B cell (primary cell): ENCODE results near the gene RAB9A. TPM values are rescaled to one million over a fixed set of nuclear protein-coding genes. Genes with fewer than 3 reads are reported as not detected.
A peak's percentile ranks its signal among the peaks of the same experiment; 100 is the strongest.

Experiments
- ATAC-seq: fragments of 200-7000 bp; cut with Tn5 transposase; one replicate; pipeline ENCODE4 v1.10.0; 2021; ENCODE audit warnings: low read depth, mild to moderate bottlenecking, moderate number of reproducible peaks, moderate library complexity
- CTCF ChIA-PET: fragments of 350-600 bp; sonication (Branson Sonifier 250); formaldehyde crosslinking; loops from one replicate; lab custom pipeline; 2021; ENCODE audit warnings: antibody characterized with exemption, inconsistent platforms; lab: Charles Lee
- POLR2A ChIA-PET: fragments of 350-600 bp; sonication (Branson Sonifier 250); formaldehyde crosslinking; loops from one replicate; lab custom pipeline; 2021; ENCODE audit warnings: antibody characterized with exemption; lab: Charles Lee
- DNase-seq: peaks from one replicate; pipeline ENCODE4 v3.0.0; 2013
- H2AFZ ChIP-seq: 2 replicates; pipeline ENCODE4 v1.6.1; 2012; ENCODE audit warnings: mild to moderate bottlenecking, low read depth, low read length; ENCODE audit not compliant: insufficient read depth, poor library complexity, severe bottlenecking
- H3K27ac ChIP-seq, 2 donors: 1 replicate in 1 of 2; 2 replicates in 1 of 2; pipeline ENCODE4 v1.5.1; 2012 to 2013; ENCODE audit warnings: low read length in 2 of 2, mild to moderate bottlenecking in 2 of 2, moderate library complexity in 1 of 2
- H3K27me3 ChIP-seq, 4 experiments: fragments of 200-600 bp in 1 of 4; sonication (generic) in 1 of 4; replicated peaks in 1 of 4; 1 replicate in 2 of 4; 2 replicates in 2 of 4; pipeline versions ENCODE4 v1.6.1 to v1.7.0; 2013 to 2016; ENCODE audit warnings: low read length in 3 of 4, mild to moderate bottlenecking in 2 of 4, mixed read lengths in 1 of 4, moderate library complexity in 1 of 4; ENCODE audit not compliant: insufficient read depth in 4 of 4, control insufficient read depth in 3 of 4; ENCODE audit errors: control extremely low read depth in 1 of 4
- H3K36me3 ChIP-seq, 2 experiments: replicated peaks in 1 of 2; 1 replicate in 1 of 2; 2 replicates in 1 of 2; pipeline versions ENCODE4 v1.6.1 to v1.7.1; 2013; ENCODE audit warnings: low read length in 1 of 2; ENCODE audit not compliant: insufficient read depth in 2 of 2, control insufficient read depth in 1 of 2; ENCODE audit errors: control extremely low read depth in 1 of 2, extremely low read depth in 1 of 2
- H3K4me1 ChIP-seq, 2 donors: fragments of 200-600 bp in 1 of 2; sonication (generic) in 1 of 2; 1 replicate in 1 of 2; 2 replicates in 1 of 2; pipeline versions ENCODE4 v1.5.1 to v1.6.1; 2013 to 2017; ENCODE audit warnings: low read length in 2 of 2; ENCODE audit not compliant: control insufficient read depth in 2 of 2, insufficient read depth in 2 of 2
- H3K4me2 ChIP-seq: replicated peaks from 2 replicates; pipeline ENCODE3; 2012; ENCODE audit warnings: mild to moderate bottlenecking, low read depth, low read length; ENCODE audit not compliant: poor library complexity, severe bottlenecking
- H3K4me3 ChIP-seq, 5 experiments: fragments of 200-600 bp in 1 of 5; sonication (generic) in 1 of 5; 1 replicate in 3 of 5; 2 replicates in 2 of 5; pipeline versions ENCODE4 v1.5.1 to v1.7.0; 2011 to 2016; ENCODE audit warnings: low read length in 4 of 5, mild to moderate bottlenecking in 4 of 5, low read depth in 2 of 5, control low read depth in 1 of 5, moderate library complexity in 1 of 5; ENCODE audit not compliant: insufficient read depth in 1 of 5; ENCODE audit errors: control extremely low read depth in 1 of 5, extremely low read depth in 1 of 5
- H3K79me2 ChIP-seq: fragments of 200-600 bp; sonication (generic); one replicate; pipeline ENCODE4 v1.6.0; 2016; ENCODE audit warnings: low read length; ENCODE audit not compliant: control insufficient read depth, insufficient read depth
- H3K9ac ChIP-seq: fragments of 200-600 bp; sonication (generic); 2 replicates; pipeline ENCODE4 v1.6.1; 2017; ENCODE audit warnings: mild to moderate bottlenecking, low read length, moderate library complexity
- H3K9me3 ChIP-seq, 3 donors: one replicate each; pipeline versions ENCODE4 v1.6.1 to v1.7.1; 2013; ENCODE audit warnings: low read length in 2 of 3; ENCODE audit not compliant: control insufficient read depth in 2 of 3, insufficient read depth in 1 of 3; ENCODE audit errors: control extremely low read depth in 1 of 3
- H4K20me1 ChIP-seq: 2 replicates; pipeline ENCODE4 v1.6.0; 2012; ENCODE audit warnings: mild to moderate bottlenecking, low read length; ENCODE audit not compliant: insufficient read depth, control insufficient read depth, poor library complexity, severe bottlenecking
- H3K27ac Mint-ChIP-seq: one replicate; pipeline ENCODE4 v1.8.0; 2021; ENCODE audit warnings: mixed read lengths
- H3K27me3 Mint-ChIP-seq: one replicate; pipeline ENCODE4 v1.8.0; 2021; ENCODE audit warnings: mixed read lengths
- H3K4me1 Mint-ChIP-seq: one replicate; pipeline ENCODE4 v1.8.0; 2021; ENCODE audit warnings: mixed read lengths
- H3K4me3 Mint-ChIP-seq: one replicate; pipeline ENCODE4 v1.8.0; 2021; ENCODE audit warnings: mixed read lengths
- H3K9me3 Mint-ChIP-seq: one replicate; pipeline ENCODE4 v1.8.0; 2022; ENCODE audit warnings: mixed read lengths; ENCODE audit not compliant: insufficient read depth
- CTCF ChIP-seq: fragments of 200-600 bp; IDR thresholded peaks from one replicate; pipeline ENCODE4 v1.8.0; 2022; ENCODE audit warnings: antibody characterized with exemption, mild to moderate bottlenecking
- EZH2 ChIP-seq: IDR thresholded peaks from 2 replicates; pipeline ENCODE4 v1.6.1; 2012; ENCODE audit warnings: borderline replicate concordance, low read depth, mild to moderate bottlenecking, moderate library complexity, low read length; ENCODE audit not compliant: insufficient read depth, poor library complexity, severe bottlenecking
- WGBS: methylation state at CpG from one replicate; pipeline ENCODE4 v1.1.5; 2013; ENCODE audit warnings: missing lambda C conversion rate; ENCODE audit not compliant: insufficient coverage; 5-methylcytosine and 5-hydroxymethylcytosine counted together
- intact Hi-C: fragments of 100-400 bp; cut with micrococcal nuclease; formaldehyde crosslinking; loops from one replicate; pipeline ENCODE4 v1.10.0; 2022
- polyA plus RNA-seq: library from polyadenylated mRNA; depleted of rRNA; stranded (reverse); fragments of >200 nt; gene quantifications from 2 replicates; pipeline ENCODE4 v1.2.3, GENCODE V29; 2012
- total RNA-seq, 2 donors: library from RNA; stranded (reverse); fragments of 120-200 nt in 1 of 2; gene quantifications; 1 replicate in 1 of 2; 2 replicates in 1 of 2; pipeline versions ENCODE4 v1.2.3 to v1.2.4, GENCODE V29; 2013 to 2022

RAB9A gene
- total and polyA plus RNA-seq, 2 donors (not counting 1 experiment from before 2014, with no cell fraction given) = 11.9 to 16.7 TPM

- CTCF ChIA-PET = interaction anchor here (0.8 kb wide), 1 partner anchor 235 kb away, joined by 4 read pairs; no protein-coding TSS in a partner anchor
- Histone ChIP-seq H4K20me1 (no peaks in the 10 kb centered on the region), H3K4me2 (peak overlapping the region; percentile 63), H3K79me2 (peaks cover 68% of the 10 kb centered on the region), H3K4me1 (peaks cover 31 to 35% of the 10 kb centered on the region in 2 donors), H3K4me3 (no peak overlapping the region), H3K9me3 (no peaks in the 10 kb centered on the region), H3K27me3 (no peaks in the 10 kb centered on the region), H2AFZ (no peak overlapping the region), H3K9ac (no peak overlapping the region), H3K36me3 (peaks cover 0 to 34% of the 10 kb centered on the region in 2 experiments), H3K27ac (peak overlapping the region; percentile 87 to 91)
- intact Hi-C loops = loop anchor here (1.0 to 2.0 kb wide), 3 partner anchors 7 to 89 kb away; partner anchors contain the start of genes OFD1, TCEANC and TRAPPC2
- DNase-seq = no peak
- H3K27me3 Mint-ChIP-seq = no peaks in the 10 kb centered on the region
- H3K4me1 Mint-ChIP-seq = peaks cover 30% of the 10 kb centered on the region
- H3K4me3 Mint-ChIP-seq = peak overlapping the region; percentile 88
- ATAC-seq = no peak
- H3K27ac Mint-ChIP-seq = peak overlapping the region; percentile 96
- POLR2A ChIA-PET = no interaction called here
- 32% methylated on average over 3 of the region's 6 CpGs for WGBS
- TF ChIP-seq EZH2 = no peak
- TF ChIP-seq CTCF = no peak
- no peaks in the 10 kb centered on the region for H3K9me3 Mint-ChIP-seq
Observed at GRCh38 chrX:13741695-13742094, 52.8 kb downstream of the RAB9A start.
